Liver (tissue), 3 donors: ENCODE data around the gene NDUFS4.

Experiments
- RAD21 ChIP-seq, 2 donors: IDR thresholded peaks; 2 replicates each; pipeline ENCODE4 v1.6.1; 2016; ENCODE audit warnings: antibody characterized with exemption in 2 of 2, mild to moderate bottlenecking in 2 of 2
- TAF1 ChIP-seq: conservative IDR thresholded peaks from 2 replicates; pipeline ENCODE4 v1.6.1; 2016; ENCODE audit warnings: antibody characterized with exemption, mild to moderate bottlenecking
- TF ChIP-seq, protein P1 (sequence below): fragments of 150-350 bp; IDR thresholded peaks from 2 replicates; pipeline ENCODE4 v1.5.1; 2017; ENCODE audit warnings: improper control_type of control experiment, low read depth, low read length; ENCODE audit not compliant: missing input control
- donor health status: healthy.
- donor health status: healthy.

DNA sequence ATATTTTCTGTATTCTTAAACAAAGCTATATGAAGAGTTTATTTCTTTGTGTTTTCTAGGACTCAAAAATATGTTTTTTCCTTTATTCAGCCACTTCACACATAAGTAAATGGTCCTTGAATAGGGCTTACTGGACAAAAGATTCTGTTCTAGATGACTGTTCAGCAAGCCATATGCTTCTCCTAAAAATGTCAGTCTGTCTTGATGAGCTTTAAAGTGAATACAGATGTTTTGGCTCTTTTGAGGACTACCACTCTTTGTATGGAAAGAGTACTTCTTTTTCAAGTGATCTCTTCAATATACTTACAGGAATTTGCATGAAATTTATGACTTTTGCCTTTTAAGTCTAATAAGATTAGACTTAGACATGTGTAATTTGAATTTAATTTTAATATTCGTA is 8.4 kb downstream of the NDUFS4 start:
- TF ChIP-seq, protein P1, sequence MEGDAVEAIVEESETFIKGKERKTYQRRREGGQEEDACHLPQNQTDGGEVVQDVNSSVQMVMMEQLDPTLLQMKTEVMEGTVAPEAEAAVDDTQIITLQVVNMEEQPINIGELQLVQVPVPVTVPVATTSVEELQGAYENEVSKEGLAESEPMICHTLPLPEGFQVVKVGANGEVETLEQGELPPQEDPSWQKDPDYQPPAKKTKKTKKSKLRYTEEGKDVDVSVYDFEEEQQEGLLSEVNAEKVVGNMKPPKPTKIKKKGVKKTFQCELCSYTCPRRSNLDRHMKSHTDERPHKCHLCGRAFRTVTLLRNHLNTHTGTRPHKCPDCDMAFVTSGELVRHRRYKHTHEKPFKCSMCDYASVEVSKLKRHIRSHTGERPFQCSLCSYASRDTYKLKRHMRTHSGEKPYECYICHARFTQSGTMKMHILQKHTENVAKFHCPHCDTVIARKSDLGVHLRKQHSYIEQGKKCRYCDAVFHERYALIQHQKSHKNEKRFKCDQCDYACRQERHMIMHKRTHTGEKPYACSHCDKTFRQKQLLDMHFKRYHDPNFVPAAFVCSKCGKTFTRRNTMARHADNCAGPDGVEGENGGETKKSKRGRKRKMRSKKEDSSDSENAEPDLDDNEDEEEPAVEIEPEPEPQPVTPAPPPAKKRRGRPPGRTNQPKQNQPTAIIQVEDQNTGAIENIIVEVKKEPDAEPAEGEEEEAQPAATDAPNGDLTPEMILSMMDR = no peak
- TF ChIP-seq RAD21 (IDR thresholded peaks at IDR 0.05) = no peak
- no peak for TF ChIP-seq TAF1
